HG02588 (cell line): ENCODE measurements around the gene FNDC8.
"Not testable (repeated sequence)": the region's sequence is repeated elsewhere in the genome, so short reads cannot be mapped to it uniquely, and the experiment has no call there.

Experiments used
- ATAC-seq: cut with Tn5 transposase; IDR thresholded peaks from one replicate; pipeline ENCODE4 v1.9.1; 2021; ENCODE audit warnings: mild to moderate bottlenecking, moderate library complexity; ENCODE audit not compliant: unreplicated experiment

The FNDC8 gene

GRCh38 chr17:35121315-35121714, at the start of gene FNDC8:
FNDC8 (plus strand) TSS chr17:35121615; CDS start chr17:35121694, 79 bp downstream.
- ATAC-seq = no peak

DNA sequence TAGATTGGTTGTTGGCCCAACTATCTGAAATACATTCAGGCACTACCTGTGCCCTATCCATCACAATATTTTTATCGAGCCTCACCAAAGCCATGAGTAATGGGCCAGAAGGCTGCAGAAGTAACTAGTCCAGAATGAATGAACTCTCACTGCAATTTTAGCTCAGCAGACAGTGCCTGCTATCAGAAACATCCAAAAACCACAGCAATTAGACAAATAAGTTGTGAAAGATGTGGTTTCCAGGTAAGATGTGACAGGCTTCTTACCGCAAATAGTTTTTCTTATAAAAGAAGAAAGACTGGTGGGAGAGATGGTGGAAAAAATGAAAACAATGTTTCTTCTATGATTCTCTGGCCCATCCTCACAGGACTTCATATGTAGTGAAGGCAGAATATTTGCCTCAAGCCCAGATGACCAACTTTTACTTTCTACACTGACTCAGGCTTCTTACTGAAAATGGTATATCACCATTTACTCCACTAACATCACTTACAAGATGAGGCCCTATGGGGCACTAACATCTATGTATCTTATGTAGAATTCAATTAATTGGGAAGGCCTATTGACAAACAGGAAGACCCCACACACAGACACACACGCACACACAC, 48.1 kb upstream of the FNDC8 start:
- ATAC-seq = no peak

DNA sequence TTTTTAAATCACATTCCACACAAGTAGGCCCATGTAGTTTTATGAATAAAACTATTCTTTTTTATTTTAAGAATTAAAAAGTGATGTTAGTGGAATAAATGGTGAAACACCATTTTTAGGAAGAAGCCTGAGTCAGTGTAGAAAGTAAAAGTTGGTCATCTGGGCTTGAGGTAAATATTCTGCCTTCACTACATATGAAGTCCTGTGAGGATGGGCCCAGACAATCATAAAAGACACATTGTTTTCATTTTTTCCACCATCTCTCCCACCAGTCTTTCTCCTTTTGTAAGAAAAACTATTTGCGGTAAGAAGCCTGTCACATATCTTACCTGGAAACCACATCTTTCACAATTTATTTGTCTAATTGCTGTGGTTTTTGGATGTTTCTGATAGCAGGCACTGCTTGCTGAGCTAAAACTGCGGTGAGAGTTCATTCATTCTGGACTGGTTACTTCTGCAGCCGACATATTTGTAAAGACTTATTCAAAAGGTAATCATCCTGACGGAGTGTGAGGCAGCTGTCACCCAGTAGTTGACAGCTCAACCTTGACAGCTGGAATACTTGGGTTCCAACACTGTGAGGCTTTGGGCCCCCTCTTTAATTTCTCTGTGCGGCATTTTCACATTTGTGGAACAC, 47.3 kb upstream of the FNDC8 start:
- no peak for ATAC-seq

DNA sequence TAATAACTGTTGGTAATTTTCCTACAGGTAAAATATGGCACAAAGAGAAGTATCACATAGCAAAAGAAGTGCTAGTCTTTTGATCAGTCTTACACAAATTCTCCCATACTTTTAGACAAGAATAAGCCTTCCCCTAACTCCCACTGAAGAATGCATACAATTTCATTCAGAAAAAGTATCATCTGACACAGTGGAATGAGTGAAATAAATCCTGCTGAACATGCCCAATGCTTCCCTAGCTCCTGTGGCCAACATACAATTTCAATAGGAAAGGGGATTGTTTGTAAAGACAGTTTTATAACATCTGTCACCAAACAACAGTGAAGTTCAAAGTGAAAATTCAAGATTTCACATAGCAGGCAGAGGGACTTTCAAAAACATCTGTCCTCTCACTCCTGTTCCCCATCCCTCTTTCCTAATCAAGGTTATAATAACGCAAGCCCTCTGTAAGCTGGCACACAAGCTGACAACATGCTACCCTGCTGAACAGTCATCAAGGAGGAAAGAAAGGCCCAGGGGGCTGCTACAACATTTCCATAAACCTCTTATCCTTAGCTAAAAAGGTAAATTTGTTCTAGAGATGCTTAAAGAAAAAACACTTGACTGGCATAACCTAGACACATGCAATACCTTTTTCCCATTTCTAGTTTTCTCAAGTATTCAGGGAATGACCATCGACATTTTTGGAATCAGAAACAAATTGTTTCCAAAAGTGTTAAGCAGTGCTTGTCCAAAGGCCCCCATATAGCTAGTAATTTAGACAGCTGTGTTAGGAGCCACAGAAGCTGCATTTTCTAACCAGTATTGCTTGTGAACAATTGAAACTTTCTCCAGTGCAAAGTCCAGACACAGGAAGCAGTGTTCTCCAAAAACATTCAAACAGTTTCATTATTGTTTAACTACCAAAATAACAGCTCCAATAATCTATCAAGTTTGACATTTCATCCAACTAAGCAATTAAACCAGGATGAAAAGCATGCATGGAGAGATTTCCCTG, 46.4 kb upstream of the FNDC8 start:
- ATAC-seq = no peak

GRCh38 chr17:35076874-35077273, 44.5 kb upstream of the FNDC8 start:
- ATAC-seq = no peak

- no peak for ATAC-seq
Observed at GRCh38 chr17:35079547-35080423, 41.6 kb upstream of the FNDC8 start.

- ATAC-seq = peak; percentile 63
Observed at GRCh38 chr17:35080536-35080935, 40.9 kb upstream of the FNDC8 start.

- ATAC-seq = no peak
Observed at GRCh38 chr17:35081638-35082037, 39.8 kb upstream of the FNDC8 start.

GRCh38 chr17:35082073-35082657, 39.2 kb upstream of the FNDC8 start:
- ATAC-seq = no peak

DNA sequence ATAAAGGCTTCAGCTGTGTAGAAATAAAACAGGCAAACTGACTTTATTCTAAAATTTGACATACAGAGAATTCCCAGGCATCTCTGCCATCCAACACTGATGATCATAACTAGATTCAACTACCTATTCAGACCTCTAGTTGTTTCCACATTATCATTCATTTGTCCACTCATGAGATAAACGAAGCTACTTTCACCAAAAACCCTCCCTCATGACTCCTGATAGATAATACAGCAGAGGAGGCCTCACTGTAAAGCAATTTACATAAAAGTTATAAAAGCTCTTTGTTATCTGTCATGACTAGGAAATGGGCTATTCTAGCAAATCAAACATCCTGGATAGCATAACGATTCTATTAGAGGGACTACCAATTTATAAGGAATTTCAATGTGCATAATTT, 38.3 kb upstream of the FNDC8 start:
- ATAC-seq = no peak

GRCh38 chr17:35084987-35085386, 36.4 kb upstream of the FNDC8 start:
- ATAC-seq = no peak

- no peak for ATAC-seq
Observed at GRCh38 chr17:35086164-35086563, 35.3 kb upstream of the FNDC8 start.

DNA sequence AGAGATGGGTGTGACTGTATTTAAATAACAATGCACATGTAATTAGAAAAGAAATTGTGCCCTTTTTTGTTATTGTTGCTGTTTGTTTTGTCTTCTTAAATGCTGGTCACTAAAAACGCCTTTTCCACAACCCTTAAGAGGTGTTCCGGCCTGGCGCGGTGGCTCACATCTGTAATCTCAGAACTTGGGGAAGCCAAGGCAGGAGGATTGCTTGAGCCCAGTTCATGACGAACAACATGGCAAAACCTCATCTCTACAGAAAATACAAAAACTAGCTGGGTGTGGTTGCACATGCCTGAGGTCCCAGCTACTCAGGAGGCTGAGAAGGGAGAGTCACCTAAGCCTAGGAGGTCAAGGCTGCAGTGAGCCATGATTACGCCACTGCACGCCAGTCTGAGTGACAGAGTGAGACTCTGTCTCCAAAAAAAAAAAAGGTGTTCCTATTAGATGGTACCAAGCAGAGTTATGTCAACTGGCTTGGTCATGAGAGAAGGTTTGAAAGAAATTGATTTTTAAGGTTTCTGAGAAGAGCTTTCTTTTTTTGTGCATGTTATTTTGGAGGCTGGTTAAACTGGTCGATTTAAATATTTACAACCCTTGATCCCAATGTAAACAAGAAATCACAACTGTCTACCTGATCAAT, 34.4 kb upstream of the FNDC8 start:
- no peak for ATAC-seq

DNA sequence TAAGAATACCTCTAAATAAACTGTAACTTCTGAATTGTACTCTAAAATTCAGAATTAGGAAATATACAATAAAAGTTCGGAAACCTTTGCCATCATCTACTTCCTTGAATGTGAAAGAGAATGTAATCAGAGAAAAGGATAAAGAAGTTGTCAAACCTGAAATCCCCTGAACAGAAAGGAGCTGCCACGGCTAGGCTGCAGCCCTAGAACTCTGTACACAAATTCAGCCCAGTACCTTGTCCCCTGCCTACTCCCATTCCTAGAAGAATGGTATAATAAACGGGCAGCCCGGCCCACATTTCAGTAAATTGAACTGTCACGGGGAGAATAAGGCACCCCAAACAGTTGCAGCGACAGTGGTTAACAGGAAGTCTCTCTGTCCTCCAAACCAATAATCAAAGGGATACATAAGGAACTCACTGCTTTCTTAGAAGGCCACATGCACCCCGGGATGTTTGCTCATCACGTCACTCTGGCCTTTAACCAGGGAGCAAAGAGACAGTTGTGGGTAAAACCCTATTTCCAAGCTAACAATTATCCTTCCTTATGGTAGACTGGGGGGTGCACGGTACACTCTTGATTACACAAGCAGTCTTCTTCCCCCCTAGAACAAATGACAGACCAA, 33.6 kb upstream of the FNDC8 start:
- ATAC-seq = no peak

GRCh38 chr17:35088356-35088880, 33.0 kb upstream of the FNDC8 start:
- ATAC-seq = peak; percentile 17

DNA sequence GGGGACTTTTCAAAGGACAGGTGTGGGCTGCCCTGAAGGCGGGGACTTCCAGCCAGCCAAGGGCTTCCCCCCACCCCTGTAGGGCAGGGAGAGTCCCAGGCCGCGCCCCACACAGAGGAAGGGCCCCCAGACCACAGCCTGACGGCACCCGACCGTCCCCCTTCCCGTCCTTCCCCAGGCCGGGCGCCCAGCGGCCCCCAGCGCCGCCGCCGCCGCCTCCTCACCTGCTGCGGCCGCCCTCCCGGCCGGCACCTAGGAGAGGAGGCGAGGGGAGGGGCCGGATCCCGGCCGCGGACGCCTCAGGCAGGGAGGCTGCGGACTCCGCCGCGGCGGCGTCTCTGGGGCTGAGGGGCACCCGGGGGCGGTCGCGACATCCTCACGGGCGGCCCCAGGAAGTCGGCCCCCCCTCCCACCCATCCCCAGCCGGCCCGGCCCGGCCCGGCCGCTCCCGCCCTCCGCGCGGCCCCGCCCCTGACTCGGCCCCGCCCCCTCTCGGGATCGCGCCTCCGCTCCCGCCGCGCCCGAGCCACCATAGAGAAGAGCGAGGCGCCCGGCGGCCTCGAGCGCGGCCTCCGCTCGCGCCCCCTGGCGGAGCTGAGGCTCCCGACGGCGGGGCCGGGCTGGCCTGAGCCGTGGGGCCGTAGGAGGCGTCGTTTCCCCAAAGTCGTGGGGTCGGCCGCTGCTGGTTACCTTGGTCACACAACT, 32.4 kb upstream of the FNDC8 start:
- ATAC-seq = peak; percentile 64

- ATAC-seq = peak; percentile 14
Observed at GRCh38 chr17:35089586-35090296, 31.7 kb upstream of the FNDC8 start.

- not testable (repeated sequence) for ATAC-seq
Observed at GRCh38 chr17:35090707-35091106, 30.7 kb upstream of the FNDC8 start.
